A549 (cell line): ENCODE data around the gene ALPP. TPM values are rescaled to one million over a fixed set of nuclear protein-coding genes. Genes with fewer than 3 reads are reported as not detected.
"Not testable (repeated sequence)": the region's sequence is repeated elsewhere in the genome, so short reads cannot be mapped to it uniquely, and the experiment has no call there.

Experiments
- ATAC-seq, 2 experiments: fragments of 200-7000 bp in 1 of 2; fragments of >200 bp in 1 of 2; cut with Nextera tagmentation in 1 of 2; cut with Tn5 transposase in 1 of 2; 3 replicates each; pipeline versions ENCODE4 v1.8.0 to v1.9.1; 2018 to 2020; ENCODE audit warnings: mild to moderate bottlenecking in 1 of 2, moderate library complexity in 1 of 2
- CTCF ChIA-PET: fragments of 300-600 bp; sonication (Branson Sonifier 250); formaldehyde crosslinking; extraction: SDS; loops from one replicate; lab custom pipeline; 2021; ENCODE audit warnings: antibody characterized with exemption, inconsistent platforms; lab: Yijun Ruan, JAX
- POLR2A ChIA-PET: fragments of 350-600 bp; formaldehyde crosslinking; extraction: SDS; loops from one replicate; lab custom pipeline; 2021; ENCODE audit warnings: antibody characterized with exemption, inconsistent platforms; lab: Yijun Ruan, JAX
- DNase-seq, 2 experiments: peaks; one replicate each; pipeline versions ENCODE4 v3.0.0 to v3.0.0-alpha.2; 2011 to 2016; ENCODE audit warnings: low read depth in 1 of 2, low spot score in 1 of 2
- FAIRE-seq: peaks from 2 replicates; lab custom pipeline; 2011; peaks lifted over from hg19 to GRCh38; lab: Jason Lieb, UNC
- H3K27ac ChIP-seq, 2 experiments: fragments of >200 bp; sonication (Bioruptor Twin); formaldehyde crosslinking; 3 replicates each; pipeline ENCODE4 v1.5.1; 2016 to 2017
- H3K4me1 ChIP-seq: fragments of >200 bp; sonication (Bioruptor Twin); formaldehyde crosslinking; 3 replicates; pipeline ENCODE4 v1.6.1; 2016
- H3K4me2 ChIP-seq: fragments of >200 bp; sonication (Bioruptor Twin); formaldehyde crosslinking; 3 replicates; pipeline ENCODE4 v1.6.1; 2016
- H3K4me3 ChIP-seq: fragments of >200 bp; sonication (Bioruptor Twin); formaldehyde crosslinking; 3 replicates; pipeline ENCODE4 v1.5.1; 2016
- H3K9me3 ChIP-seq: fragments of >200 bp; sonication (Bioruptor Twin); formaldehyde crosslinking; 3 replicates; pipeline ENCODE4 v1.6.1; 2016
- BCL3 ChIP-seq: fragments of >200 bp; sonication (Bioruptor Twin); formaldehyde crosslinking; IDR thresholded peaks from 3 replicates; pipeline ENCODE4 v1.6.1; 2016
- CHD2 ChIP-seq: fragments of 150-350 bp; IDR thresholded peaks from 2 replicates; pipeline ENCODE4 v1.6.1; 2014; ENCODE audit warnings: low read length; ENCODE audit not compliant: partially characterized antibody
- EP300 ChIP-seq, 2 experiments: fragments of >200 bp; sonication (Bioruptor Twin); formaldehyde crosslinking; IDR thresholded peaks; 2 replicates in 1 of 2; 3 replicates in 1 of 2; pipeline ENCODE4 v1.6.1; 2016 to 2017
- JUNB ChIP-seq: fragments of >200 bp; sonication (Bioruptor Twin); formaldehyde crosslinking; IDR thresholded peaks from 2 replicates; pipeline ENCODE4 v1.6.1; 2016
- TP53 ChIP-seq: fragments of 250-450 bp; sonication (Bioruptor Pico); IDR thresholded peaks from 2 replicates; pipeline ENCODE4 v1.5.0; 2021; ENCODE audit warnings: mild to moderate bottlenecking, moderate library complexity
- whole genome bisulfite sequencing: methylation state at CpG from one replicate; pipeline ENCODE4 v1.1.6; 2017; ENCODE audit errors: missing lambda C conversion rate; 5-methylcytosine and 5-hydroxymethylcytosine counted together
- polyA minus RNA-seq: library from RNA; depleted of rRNA, polyadenylated mRNA; stranded (reverse); fragments of >200 nt; gene quantifications from 2 replicates; pipeline ENCODE4 v1.2.3, GENCODE V29; 2011; rRNA and poly(A)+ RNA removed
- polyA plus RNA-seq, 4 experiments: library from polyadenylated mRNA; depleted of rRNA in 3 of 4; stranded (reverse); fragments of >200 nt; fragmentation: RNase III in 1 of 4; extraction: RNeasy Plus Mini Kit Qiagen cat#74134 plus additional on column Dnase treatment in 1 of 4; gene quantifications; 2 replicates in 3 of 4; 3 replicates in 1 of 4; pipeline ENCODE4 v1.2.3, GENCODE V29; 2011 to 2017
- TF ChIP-seq, protein P1 (sequence below): fragments of 450-650 bp; IDR thresholded peaks from 2 replicates; pipeline ENCODE4 v1.6.1; 2014; ENCODE audit warnings: antibody characterized with exemption

ALPP gene
- 0.05 and 0.10 TPM in 2 replicates for polyA plus RNA-seq (2011; rRNA removed)
- 0.05 and 0.11 TPM in 2 replicates for polyA plus RNA-seq (2012; cell fraction: cytosol; rRNA removed)
- 0.20 and 0.22 TPM in 2 replicates for polyA plus RNA-seq (2012; cell fraction: nucleus; rRNA removed)
- polyA plus RNA-seq (2017; fragmentation: RNase III; extraction: RNeasy Plus Mini Kit Qiagen cat#74134 plus additional on column Dnase treatment): 0.18 to 0.31 TPM (median 0.18 TPM) in 3 replicates
- 0.17 TPM in 1 of 2 replicates, not detected in the other for polyA minus RNA-seq

DNA sequence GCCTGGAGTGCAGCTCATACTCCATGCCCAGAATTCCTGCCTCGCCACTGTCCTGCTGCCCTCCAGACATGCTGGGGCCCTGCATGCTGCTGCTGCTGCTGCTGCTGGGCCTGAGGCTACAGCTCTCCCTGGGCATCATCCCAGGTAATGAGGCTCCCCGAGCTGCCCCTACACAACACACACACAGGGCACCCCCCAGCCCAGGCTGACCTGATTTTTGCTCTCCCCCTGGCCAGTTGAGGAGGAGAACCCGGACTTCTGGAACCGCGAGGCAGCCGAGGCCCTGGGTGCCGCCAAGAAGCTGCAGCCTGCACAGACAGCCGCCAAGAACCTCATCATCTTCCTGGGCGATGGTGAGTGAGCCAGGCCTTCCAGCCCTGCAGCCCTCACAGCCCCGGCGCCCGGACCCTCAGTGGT lies at the start of gene ALPP:
Gene ALPP, plus strand, starts transcription at position 17 of the 417 bp plus-strand sequence. Its CDS starts 52 bp downstream, at position 69.
- H3K4me1 ChIP-seq, H3K4me3 ChIP-seq, DNase-seq, POLR2A ChIA-PET, H3K4me2 ChIP-seq, H3K9me3 ChIP-seq, FAIRE-seq: not testable (repeated sequence)
- CTCF ChIA-PET: interaction anchor here (1.4 kb wide), 1 partner anchor 16 kb away, joined by 5 read pairs; no protein-coding TSS in a partner anchor
- ATAC-seq: peak; percentile 24 to 36; a peak in 2 of 6 replicates
- WGBS: 87% methylated on average over 3 of the region's 12 CpGs
- H3K27ac ChIP-seq: peak within 1 kb of the TSS in 1 of 2 experiments; percentile 15; a peak in 2 of 6 replicates

GRCh38 chr2:232329716-232330067 lies 48.9 kb upstream of the ALPP start:
- no peaks in the 10 kb centered on the region for H3K4me1 ChIP-seq
- H3K4me2 ChIP-seq: no peak overlapping the region
- DNase-seq: no peak
- CTCF ChIA-PET: interaction anchor here (0.8 to 11.8 kb wide), 8 partner anchors 98 to 428 kb away, joined by 3 to 154 read pairs (median 4); partner anchors contain the start of gene NPPC
- no peaks in the 10 kb centered on the region for H3K9me3 ChIP-seq
- no peak for TF ChIP-seq EP300 (IDR thresholded peaks at IDR 0.05)
- TF ChIP-seq TP53: no peak
- no peak for TF ChIP-seq BCL3
- TF ChIP-seq, protein P1, sequence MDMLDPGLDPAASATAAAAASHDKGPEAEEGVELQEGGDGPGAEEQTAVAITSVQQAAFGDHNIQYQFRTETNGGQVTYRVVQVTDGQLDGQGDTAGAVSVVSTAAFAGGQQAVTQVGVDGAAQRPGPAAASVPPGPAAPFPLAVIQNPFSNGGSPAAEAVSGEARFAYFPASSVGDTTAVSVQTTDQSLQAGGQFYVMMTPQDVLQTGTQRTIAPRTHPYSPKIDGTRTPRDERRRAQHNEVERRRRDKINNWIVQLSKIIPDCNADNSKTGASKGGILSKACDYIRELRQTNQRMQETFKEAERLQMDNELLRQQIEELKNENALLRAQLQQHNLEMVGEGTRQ: no peak
- no peak for TF ChIP-seq JUNB
- no peak for TF ChIP-seq CHD2
- no peak overlapping the region for H3K4me3 ChIP-seq
- WGBS: 88% methylated on average over 11 of the region's 15 CpGs
- no peak overlapping the region for H3K27ac ChIP-seq
- POLR2A ChIA-PET: no interaction called here
- FAIRE-seq: no peak
- ATAC-seq: no peak

GRCh38 chr2:232330068-232330999 lies 48.2 kb upstream of the ALPP start:
- Histone ChIP-seq H3K9me3 (no peaks in the 10 kb centered on the region), H3K4me1 (no peaks in the 10 kb centered on the region), H3K4me2 (no peak overlapping the region), H3K27ac (no peak overlapping the region), H3K4me3 (no peak overlapping the region)
- DNase-seq: no peak
- POLR2A ChIA-PET: no interaction called here
- ATAC-seq: no peak
- FAIRE-seq: no peak
- 88% methylated on average over 10 of the region's 17 CpGs for WGBS
- CTCF ChIA-PET: interaction anchor here (0.8 to 11.8 kb wide), 8 partner anchors 98 to 430 kb away, joined by 3 to 154 read pairs (median 3); partner anchors contain the start of gene NPPC
- TF ChIP-seq EP300 (IDR thresholded peaks at IDR 0.05): no peak

DNA sequence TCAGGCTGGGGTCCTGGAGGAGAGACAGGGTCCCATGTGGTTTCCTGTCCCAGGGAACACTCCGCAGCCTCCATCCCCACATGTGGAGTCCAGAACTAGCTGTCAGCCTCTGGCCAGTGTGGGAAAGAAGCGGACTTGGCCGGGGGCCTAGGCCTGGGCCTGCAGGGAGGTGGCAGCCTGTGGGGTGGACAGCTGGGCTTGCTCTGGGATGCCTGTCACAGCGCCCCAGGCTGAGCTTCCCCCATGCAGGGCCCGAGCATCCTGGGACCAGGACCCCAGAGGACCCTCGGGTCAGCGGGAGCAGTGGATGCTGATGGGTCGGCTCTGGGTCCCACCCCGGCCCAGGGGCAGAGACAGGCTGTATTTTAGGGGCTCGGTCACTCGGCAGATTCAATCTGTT lies 47.5 kb upstream of the ALPP start:
- WGBS: 100% methylated on average over 3 of the region's 11 CpGs
- POLR2A ChIA-PET: not testable (repeated sequence)

DNA sequence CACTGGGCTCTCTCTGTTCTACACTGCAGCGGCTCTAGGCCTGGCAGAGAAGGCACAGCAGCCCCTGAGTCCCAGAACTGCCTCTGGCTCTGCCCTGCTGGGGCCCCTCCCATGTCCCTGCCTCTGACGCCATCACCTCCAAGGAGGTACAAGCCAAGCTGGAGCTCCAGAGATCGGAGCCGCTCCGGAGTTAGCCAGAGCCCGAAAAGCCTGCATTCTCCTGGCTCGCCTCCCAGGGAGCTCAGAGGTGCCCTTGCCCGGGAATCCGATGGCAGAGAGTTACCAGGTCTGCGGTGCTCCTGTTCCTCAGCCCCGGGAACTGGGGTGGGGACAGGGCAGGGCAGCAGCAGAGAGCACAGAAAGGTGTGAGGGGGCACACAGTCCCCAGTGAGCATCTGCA lies 46.9 kb upstream of the ALPP start:
- DNase-seq, H3K4me2 ChIP-seq, H3K27ac ChIP-seq, H3K9me3 ChIP-seq, ATAC-seq, H3K4me1 ChIP-seq, FAIRE-seq, POLR2A ChIA-PET, H3K4me3 ChIP-seq: not testable (repeated sequence)
- no CpG with 5 or more reads among the region's 11 CpGs for WGBS
- CTCF ChIA-PET: interaction anchor here (1.8 to 3.1 kb wide), 3 partner anchors 108 to 431 kb away, joined by 3 to 6 read pairs (median 6); no protein-coding TSS in a partner anchor

More for the DNA sequence above, 47.5 kb upstream of the ALPP start:
- not testable (repeated sequence) for H3K9me3 ChIP-seq, H3K4me3 ChIP-seq, DNase-seq, H3K27ac ChIP-seq, H3K4me1 ChIP-seq, ATAC-seq, FAIRE-seq, H3K4me2 ChIP-seq
- CTCF ChIA-PET: interaction anchor here (0.9 to 8.6 kb wide), 4 partner anchors 108 to 431 kb away, joined by 3 to 75 read pairs (median 4); no protein-coding TSS in a partner anchor

- CTCF ChIA-PET: interaction anchor here (1.2 to 2.3 kb wide), 6 partner anchors 9 to 432 kb away, joined by 3 to 6 read pairs (median 4); no protein-coding TSS in a partner anchor
- H3K4me3 ChIP-seq, POLR2A ChIA-PET, DNase-seq, FAIRE-seq, H3K27ac ChIP-seq, H3K9me3 ChIP-seq, H3K4me2 ChIP-seq, H3K4me1 ChIP-seq, ATAC-seq: not testable (repeated sequence)
- WGBS: 84% methylated on average over 14 of the region's 26 CpGs
Measured at GRCh38 chr2:232332244-232332939, 46.2 kb upstream of the ALPP start.
